Measurements from ENCODE around the gene RPL3.
"Not testable (repeated sequence)": the region's sequence is repeated elsewhere in the genome, so short reads cannot be mapped to it uniquely, and the experiment has no call there.

- TF ChIP-seq EZH2 (IDR thresholded peaks at IDR 0.05; ENCODE audit: borderline replicate concordance, low read length); CTCF (IDR thresholded peaks at IDR 0.05; ENCODE audit: low read length): not testable (repeated sequence)
Observed at GRCh38 chr22:39358197-39358596, 38.8 kb upstream of the RPL3 start.

Data from OCI-LY1 (cell line).